GM18858 (cell line): Measurements from ENCODE around the gene MPPED1.
A peak's percentile ranks its signal among the peaks of the same experiment; 100 is the strongest.

Experiments
- ATAC-seq: cut with Tn5 transposase; IDR thresholded peaks from one replicate; pipeline ENCODE4 v1.9.1; 2021; ENCODE audit not compliant: unreplicated experiment

Gene MPPED1, protein sequence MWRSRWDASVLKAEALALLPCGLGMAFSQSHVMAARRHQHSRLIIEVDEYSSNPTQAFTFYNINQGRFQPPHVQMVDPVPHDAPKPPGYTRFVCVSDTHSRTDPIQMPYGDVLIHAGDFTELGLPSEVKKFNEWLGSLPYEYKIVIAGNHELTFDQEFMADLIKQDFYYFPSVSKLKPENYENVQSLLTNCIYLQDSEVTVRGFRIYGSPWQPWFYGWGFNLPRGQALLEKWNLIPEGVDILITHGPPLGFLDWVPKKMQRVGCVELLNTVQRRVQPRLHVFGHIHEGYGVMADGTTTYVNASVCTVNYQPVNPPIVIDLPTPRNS

DNA sequence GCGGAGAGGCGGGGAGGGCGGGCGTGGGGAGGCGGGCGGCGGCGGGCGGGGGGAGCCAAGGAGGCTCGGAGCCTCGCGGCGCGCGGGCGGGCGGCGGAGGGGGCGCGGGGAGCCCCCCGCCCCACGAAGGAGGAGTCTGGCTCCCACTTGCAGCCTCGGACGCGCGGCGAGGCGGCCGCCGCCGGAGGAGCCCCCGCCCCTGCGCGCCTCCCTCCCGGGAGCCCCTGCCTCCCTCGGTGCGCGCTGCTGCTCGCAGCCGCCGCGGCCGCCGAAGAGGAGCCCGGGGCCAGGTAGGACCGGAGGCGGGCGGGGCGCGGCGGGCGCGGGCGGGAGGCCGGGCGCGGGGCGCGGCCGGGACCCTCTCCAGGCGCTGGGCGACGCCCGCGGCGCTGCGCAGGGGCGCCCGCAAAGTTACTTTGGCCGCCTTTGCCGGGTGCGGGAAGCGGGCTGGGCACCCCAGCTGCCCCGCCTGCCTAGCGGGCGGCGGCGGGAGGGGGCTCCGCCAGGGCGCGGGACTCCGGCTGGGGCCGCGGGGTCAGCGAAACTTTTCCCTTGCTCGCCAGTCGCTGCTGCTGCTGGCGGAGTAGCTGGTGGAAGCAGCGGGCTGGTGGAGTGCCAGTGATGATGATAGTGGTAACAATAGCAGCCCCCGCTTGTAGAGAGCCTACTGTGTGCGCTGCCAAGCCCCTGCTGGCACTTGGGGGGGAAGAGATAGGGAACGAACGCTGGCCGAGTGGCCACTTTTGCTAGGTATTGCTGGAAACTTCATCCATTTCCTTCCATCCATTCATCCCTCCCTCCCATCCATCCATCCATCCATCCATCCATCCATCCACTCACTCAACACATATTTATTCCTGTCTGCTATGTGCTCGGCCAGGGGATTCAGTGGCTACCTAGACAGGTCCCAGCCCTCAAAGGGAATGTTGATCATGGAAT lies at the start of gene MPPED1:
Gene MPPED1, plus strand, starts transcription at position 146 of the 939 bp plus-strand sequence. CDS start 12,972 bp downstream, outside the sequence.
- ATAC-seq = no peak

DNA sequence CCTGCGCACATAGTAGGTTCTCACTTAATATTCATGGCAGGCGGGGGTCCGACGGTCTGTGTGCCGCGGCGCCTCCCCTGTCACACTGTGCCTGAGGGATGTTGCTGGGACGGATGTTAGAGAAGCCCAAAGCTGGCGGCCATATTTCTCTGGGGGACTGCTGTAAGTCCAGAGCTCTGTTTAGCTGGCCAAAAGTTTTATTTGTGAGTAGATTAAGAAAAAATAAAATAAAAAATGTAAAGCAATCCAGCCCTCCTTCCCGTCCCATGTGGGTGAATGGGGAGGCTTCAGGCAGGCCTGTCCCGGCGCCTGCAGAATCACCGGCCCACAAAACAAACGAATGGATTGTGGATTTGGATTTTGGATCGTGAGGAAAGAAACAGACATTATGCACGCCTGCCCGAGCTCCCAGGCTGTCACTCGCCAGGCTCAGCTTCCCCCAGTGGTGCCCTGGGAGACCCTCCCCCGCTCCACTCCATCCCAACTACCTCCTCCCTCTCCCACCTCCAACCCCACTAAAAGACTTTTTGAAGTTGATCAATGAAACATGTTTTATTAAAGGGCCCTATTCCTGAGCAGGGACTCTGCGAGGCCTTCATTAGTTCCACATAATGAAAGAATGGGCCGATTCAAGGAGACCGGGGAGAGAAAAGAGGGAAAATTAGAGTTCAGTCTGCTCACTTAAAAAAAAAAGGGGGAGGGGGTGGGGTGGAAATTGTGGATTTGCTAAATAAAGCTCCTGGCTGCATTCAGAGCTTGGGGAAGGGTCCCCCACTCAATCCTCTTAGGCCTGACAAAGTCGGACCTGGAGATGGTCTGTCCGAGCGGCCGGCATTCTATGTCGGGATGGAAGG lies 48.3 kb upstream of the MPPED1 start:
- ATAC-seq = no peak

DNA sequence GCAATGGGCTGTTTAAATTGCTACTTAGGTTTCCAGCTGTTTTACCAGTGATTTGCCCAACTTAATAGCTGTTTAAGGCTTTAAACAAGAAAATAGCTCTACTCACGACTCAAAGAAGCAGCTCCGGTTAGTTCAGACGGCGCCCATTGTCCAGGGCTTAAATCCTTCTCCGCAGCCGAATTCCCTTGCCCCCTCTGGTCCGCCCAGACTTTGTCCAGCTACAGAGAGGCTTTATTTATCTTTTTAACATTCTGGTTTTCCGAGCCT lies 47.7 kb upstream of the MPPED1 start:
- ATAC-seq = no peak

DNA sequence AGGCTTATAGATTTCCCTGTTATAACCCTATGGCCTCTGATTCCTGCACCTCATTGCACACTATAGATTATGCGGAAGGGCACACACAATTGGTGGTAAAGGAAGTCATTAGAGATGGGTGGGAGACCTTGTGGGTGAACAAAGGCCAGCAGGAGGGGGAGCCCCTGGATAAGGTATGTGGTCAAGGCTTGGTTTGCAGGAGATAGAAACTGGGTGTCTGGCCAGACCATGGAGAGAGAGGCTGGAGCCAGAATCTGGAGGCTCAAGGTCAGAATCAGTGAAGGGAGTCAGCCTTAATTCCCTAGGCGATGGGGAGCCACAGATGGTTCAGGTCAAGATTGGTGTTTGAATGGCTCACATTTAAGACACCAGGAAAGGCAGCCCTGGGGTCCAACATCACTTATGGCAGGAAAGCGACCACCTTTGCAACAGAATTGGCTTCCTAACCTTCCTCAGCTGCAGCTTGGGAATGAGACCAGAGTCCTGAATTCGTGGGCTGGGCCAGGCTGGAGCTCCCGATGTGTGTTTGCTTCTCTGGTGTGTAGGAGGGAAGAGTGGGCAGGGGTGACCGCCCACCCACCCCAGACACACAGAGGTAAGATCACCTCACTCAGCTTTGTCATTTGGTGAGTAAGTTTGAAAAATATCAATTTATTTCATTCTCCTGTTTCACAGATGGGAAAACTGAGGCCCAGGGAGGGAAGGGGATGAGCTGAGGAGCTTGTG lies 45.9 kb upstream of the MPPED1 start:
- no peak for ATAC-seq

DNA sequence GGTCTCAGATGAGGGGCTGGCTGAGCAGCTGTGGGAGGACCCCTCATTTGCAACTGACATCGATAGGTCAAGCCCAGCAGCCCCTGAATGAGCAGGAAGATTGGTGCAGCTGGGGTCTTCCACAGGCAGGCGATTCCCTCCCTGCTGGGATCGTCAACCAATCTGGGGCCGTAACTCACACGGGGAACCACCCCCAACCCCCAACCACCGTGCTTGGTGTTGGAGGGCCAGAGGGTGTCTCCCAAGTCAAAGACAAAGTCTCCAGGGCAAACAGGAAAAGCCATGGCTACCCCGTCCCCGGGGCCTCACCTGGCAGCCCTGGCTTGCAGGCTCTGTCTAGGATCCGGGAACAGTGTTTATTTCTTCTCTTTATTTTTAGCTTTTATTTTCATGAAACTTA lies 41.8 kb upstream of the MPPED1 start:
- no peak for ATAC-seq

DNA sequence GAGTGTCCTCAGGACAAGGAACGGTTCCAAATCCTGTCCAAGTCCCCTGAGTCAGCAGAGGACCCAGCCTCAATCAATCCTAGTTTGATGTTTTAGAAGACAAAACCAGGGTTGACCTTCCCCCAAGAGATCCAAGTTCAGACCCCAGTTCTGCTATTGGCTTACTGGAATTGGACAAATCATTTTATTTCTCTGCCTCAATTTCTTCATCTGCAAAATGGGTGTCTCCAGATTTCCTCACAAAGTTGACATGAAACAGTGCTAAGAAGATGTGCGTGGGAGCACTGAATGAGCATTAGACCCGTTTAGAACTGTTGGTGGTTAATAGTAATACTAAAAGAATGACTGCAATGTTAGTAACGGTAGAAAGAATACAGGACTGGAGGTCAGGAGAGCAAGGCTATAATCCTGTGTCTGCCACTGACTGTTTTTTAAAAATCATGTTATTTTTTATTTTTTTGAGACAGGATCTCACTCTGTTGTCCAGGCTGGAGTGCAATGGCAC lies 35.8 kb upstream of the MPPED1 start:
- ATAC-seq = no peak

DNA sequence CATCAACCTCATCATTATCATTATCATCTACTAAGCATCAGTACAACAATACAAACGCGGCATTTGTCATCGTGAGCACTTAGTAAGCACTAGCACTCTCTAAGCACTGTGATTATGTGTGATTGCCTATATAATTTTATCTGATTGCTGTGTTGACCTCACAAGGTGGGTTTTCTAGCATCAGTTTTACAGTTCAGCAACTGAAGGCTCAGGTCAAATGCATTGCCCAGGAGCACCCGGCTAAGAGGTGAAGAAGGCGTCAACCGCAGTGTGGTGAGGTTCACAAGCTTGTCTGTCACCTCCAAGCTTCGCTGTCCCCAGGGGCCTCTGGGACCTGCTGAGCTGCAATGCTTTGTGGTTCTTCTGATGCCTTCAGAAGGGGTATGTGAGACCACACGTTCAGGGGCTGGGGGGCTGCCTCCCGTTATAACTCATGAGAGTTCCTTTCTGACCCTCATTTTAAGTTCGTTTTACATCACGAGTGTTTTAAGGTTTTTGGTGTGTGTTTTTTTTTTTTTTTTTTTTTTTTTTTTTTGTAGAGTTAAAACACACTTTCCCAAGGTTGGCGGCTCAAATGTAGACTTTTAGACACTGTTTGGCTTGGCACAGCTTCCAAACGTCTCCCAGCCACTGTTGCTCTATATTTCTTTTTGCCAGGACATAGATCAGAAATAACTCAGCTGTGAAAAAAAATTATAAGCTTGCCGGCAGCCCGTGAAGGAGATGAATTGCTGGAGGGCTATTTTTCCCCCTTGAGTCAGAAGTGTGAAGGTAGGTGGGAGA lies 34.9 kb upstream of the MPPED1 start:
- ATAC-seq = no peak

DNA sequence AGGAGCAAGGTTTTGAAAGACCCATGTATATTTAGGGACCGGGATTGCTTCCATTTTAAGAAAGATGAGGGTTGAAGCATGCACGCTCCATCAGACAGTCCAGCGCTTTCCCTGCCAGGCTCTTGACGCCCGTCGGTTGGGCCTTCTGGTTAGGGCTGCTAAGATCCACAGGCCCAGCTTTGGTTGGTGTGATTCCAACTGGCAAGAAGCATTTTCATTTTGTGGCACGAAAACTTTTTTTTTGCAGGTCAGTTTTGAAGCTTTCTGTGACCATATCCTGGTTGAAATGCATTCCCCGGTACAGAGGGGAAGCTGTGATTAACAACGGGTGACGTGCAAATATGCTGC lies 34.3 kb upstream of the MPPED1 start:
- ATAC-seq = no peak

DNA sequence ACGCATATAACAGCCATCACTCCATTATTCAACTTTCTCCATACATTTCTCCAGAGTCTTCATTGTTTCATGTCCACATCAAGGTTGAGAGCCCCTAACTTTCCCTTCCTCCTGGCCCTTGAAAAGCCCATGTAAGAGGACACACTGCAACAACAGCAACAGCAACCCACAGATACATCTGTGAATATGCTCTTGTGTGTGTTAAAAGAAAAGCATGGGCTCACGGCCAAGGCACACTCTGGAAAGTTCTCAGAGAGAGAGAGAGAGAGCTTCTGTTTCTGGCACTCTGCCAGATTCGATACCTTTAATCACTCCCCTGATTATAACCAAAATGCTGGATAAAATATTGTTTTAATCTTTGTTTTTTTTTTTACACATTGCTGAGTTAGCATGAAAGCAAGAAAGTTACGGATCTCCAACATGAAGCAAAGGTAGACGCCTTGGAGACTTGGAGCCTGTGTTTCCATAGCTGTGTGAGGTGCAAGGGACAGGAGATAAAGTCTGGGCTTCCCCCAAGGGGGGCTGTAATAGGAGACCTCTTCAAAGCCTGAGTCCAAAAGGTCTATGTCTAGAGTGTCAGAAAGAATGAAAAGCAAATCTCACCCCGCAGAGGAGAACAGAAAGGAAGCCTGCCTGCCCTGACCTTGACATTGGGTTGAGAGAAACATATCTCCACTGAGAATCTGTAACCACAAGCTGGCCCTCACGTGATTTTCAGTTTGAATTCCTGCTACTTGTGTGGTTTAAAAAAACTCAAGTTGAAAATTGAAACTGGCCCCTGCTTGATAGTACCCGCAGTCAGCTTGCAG lies 33.7 kb upstream of the MPPED1 start:
- ATAC-seq = peak; percentile 35

DNA sequence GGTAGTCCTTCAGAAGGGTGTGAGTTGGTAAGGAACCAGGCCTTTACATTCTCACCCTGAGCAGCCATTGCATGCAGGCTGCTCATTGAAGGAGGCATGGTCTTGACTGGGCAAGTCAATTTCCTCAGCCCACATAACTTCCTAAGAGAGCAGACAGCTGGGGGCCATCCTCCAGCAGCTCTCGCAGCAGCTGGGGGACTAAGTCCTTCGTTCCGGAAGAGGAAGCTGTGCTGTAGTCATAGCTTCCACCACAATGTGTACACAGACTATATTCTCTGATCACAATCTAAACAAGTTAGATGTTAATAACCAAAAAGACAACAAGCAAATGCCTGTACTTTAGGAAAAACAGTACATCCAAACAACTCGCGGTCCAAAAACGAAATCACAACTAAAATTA lies 30.1 kb upstream of the MPPED1 start:
- ATAC-seq = no peak

DNA sequence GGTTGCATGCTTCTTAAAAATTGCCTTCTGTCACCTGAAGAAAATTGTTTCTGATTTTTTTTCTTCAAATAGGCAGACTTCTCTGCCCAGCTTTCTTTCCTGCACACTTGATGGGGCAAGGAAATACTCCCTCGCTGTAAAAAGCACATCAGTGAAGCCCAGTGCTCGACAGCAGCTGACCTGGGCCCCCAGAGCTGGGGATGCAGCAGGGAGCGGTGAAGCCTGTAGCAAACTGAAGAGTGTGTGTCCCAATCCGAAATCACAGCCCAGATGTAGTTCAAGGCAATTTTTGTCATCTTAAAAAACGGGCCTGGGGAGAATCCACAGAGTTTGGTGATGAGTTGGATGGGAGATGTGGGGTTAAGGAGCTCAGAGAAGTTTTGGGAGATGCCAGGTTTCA lies 27.0 kb upstream of the MPPED1 start:
- no peak for ATAC-seq

DNA sequence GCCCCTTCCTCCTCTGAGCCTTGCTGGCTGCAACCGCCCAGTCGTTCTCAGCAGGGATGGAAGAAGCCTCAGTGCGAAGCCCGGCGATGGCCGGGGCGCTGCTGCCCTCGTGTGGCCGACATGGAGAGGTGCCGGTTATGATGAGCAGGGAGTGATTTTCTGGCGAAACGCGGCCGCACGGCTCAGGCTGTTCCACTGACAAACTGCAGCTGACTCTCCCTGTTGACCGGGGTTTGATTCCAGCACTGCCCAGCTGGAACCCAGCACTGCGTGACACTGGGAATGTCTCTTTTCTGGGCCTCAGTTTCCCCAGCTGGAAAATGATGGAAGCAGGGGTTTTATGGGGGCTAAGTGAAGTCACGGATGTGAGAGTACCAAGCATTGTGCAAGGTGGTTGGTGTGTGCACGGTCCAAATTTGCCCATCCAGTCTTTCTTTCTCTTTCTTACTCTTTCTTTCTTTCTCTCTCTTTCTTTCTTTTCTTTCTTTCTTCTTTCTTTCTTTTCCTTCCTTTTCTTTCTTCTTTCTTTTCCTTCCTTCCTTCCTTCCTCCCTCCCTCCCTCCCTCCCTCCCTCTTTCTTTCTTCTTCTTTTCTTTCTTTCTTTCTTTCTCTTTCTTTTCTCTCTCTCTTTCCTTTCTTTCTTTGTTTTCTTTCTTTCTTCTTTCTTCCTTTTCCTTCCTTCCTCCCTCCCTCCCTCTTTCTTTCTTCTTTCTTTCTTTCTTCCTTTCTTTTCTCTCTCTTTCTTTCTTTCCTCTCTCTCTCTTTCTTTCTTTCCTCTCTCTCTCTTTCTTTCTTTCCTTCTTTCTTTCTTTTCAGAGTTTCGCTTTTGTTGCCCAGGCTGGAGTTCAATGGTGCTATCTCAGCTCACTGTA lies 25.8 kb upstream of the MPPED1 start:
- ATAC-seq = no peak

DNA sequence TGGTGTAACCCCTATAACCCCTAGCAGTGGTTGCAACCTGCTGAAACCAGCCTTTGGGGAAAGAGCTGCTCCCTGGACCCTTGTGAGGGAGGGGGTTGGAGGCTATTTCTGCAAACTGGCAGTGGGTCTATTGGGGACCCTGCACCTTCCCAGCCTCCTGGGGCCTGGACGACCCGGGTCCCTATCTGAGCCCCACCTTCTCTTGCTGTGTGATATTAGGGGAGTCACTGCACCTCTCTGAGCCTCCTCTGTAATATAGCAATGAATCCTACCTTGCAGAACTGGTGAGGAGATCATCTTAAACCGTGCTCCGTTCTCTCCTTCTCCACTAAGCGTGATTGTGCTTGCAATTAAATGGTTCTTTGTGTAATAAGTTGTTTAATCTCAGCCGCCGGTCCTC lies 24.0 kb upstream of the MPPED1 start:
- no peak for ATAC-seq

DNA sequence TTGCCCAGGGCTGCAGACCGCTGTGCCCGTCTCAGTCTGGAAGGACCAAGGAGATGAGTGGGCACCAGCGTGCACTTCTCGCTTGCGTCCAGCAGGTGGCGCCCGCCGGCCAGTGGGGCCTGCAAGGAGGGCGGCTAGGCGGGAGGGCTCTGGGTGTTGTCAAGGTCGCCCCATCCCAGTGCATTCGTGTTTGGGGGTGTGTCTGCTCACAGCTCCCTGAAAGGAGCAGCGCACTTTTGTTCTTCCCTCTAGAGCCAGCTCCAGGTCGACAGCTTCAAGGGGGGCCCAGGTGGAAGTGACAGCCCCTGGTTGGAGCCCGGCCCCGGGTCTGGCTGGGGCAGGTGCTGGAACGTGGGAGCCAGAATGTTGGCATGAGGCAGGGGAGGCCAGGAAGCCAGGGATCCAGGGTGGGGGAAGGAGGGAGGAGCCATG lies 23.4 kb upstream of the MPPED1 start:
- ATAC-seq = no peak

DNA sequence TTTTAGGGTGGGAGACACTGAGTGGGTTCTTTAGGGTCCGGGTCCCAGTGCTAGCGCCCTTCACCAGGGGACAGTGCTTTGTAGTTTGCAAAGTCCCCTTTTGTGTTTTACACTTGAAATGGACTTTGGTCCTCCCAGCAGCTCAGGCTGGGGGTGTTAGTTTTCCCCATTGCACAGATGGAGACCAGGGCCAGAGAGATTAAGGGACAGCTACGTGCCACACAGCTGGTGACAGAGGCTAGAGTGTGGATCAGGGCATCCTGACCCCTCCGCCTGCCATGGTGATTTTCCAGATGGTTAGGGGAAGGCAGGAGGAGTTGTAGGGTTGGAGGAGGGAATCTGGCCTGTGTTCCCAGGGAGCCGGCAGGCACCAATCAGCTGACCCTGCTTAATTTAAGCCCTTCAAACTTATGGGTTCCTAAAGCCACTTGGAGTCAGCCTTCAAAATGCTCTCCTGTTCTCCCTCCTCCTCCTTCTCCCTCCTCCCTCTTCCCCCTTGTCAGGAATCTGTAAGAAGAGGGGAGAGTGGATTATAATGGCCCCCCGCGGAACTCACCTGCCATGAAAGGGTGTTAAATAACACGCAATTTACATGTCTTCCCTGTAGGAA lies 22.5 kb upstream of the MPPED1 start:
- ATAC-seq = no peak

DNA sequence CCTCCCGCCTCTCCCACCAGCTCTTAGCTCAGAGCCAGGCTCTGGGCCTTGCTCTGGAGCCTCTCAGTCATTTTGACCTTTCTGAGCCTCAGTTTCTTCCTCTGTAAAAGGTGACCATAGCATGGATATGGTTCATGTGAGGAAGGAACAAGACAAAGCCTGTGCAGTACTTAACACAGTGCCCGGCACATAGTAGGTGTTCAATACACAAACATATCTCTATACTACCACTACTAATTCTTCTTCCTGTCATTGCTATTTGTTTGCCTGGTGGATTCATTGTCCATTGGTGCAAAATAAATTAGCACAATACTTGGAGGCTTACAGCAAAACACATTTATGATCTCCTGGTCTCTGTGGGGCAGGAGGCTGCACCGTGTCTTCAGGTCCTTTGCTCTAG lies 21.6 kb upstream of the MPPED1 start:
- ATAC-seq = no peak

DNA sequence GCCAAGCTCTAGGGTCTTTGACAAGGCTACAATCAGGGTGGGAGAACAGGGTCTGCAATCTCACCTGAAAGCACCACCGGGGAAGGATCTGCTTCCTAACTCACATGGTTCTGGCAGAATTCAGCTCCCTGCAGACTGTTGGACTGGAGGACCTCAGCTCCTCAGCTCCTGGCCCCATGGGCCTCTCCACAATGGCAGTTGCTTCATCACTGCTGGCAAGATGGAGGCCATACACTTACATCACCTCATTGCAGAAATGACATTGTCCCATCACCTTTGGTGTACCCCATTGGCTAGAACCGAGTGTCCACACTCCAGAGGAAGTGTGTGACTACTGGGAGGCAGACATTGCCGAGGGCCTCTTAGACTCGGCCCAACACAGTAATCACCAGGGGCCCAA lies 20.9 kb upstream of the MPPED1 start:
- ATAC-seq = no peak

DNA sequence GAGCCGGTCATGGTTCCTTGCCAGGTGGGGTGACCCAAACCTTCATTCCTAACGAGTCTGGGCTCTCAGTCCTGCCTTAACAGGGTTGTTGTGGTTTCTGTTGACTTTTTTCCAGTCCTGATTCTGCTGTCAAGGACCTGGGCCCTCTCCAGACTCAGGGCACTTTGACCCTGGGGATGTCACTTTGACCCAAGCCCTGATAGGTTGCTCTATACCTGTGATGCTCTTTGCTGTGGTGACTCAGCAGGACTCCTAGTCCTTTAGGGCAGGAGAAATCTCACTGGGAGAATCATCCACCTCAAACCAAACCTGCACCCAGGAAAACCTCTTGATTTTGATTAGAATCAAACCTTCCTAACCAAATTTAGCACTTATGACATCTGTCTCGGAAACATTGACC lies 20.5 kb upstream of the MPPED1 start:
- no peak for ATAC-seq
